ENCODE results near the gene PRDX3.

GRCh38 chr10:119132521-119133345 lies 45.9 kb downstream of the PRDX3 start:
- TF ChIP-seq RARB (CRISPR knock-in tag; IDR thresholded peaks at IDR 0.05): no peak
- no peak for TF ChIP-seq OSR1 (CRISPR knock-in tag; IDR thresholded peaks at IDR 0.05)

All from SK-N-SH treated with all-trans-retinoic acid at 6 μM for 48 hours (cell line).